Occipital lobe (tissue), 2 donors: ENCODE measurements around the gene ZNF182. TPM values are rescaled to one million over a fixed set of nuclear protein-coding genes. Genes with fewer than 3 reads are reported as not detected.
"Not testable (repeated sequence)": the region's sequence is repeated elsewhere in the genome, so short reads cannot be mapped to it uniquely, and the experiment has no call there.

Experiments
- DNase-seq: peaks from one replicate; lab custom pipeline; 2025; lab: John Stamatoyannopoulos, UW
- total RNA-seq: library from RNA; depleted of rRNA; stranded (reverse); fragments of >200 nt; gene quantifications from one replicate; pipeline ENCODE4 v1.2.3, GENCODE V29; 2014

ZNF182 gene
- total RNA-seq: 7.2 TPM

GRCh38 chrX:48003758-48004457, at the start of gene ZNF182:
Gene ZNF182, minus strand, starts transcription at chrX:48003989. Its CDS starts 1,380 bp downstream, at chrX:48002609.
- peak; percentile 73 for DNase-seq

GRCh38 chrX:48046846-48047245, 43.1 kb upstream of the ZNF182 start:
- DNase-seq: no peak

GRCh38 chrX:48045410-48046311, 41.9 kb upstream of the ZNF182 start:
- no peak for DNase-seq

DNA sequence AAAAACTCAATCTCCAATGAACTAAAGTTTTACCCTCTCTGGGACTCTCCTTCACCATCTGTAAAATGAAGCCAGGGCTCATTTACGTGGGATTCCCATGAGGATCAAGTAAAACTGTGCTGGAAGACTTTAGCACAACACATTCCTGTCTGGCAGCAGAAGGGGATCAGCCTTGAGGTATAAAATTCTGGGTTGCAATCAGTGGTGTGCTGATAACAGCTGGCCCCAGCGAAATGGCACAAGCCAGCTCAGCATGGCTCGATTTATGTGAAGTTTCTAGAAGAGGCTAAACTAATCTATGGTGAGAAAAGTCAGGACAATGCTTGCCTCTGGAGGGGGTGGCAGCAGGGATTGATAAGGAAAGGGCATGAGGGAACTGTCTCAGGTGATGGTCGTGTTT, 39.3 kb upstream of the ZNF182 start:
- DNase-seq: no peak

DNA sequence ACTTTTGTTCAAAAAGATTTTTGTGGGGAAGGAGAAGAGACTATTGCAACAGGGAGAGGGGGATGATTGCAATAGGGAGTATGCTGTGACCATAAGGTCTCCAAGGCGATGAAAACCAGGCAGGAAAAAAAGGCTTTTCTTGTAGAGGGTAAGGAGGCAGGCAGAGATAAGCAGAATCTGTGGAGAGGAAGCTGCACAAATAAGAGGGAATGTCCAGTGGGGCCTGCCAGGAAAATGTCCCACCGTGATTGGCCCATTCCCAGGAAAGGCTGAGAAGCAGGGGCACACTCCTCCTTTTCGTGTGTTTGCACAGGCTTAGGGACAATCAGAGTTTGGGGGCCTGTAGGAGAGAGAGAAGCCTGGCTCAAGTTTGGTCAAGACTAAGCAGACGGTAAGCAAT, 32.1 kb upstream of the ZNF182 start:
- no peak for DNase-seq

DNA sequence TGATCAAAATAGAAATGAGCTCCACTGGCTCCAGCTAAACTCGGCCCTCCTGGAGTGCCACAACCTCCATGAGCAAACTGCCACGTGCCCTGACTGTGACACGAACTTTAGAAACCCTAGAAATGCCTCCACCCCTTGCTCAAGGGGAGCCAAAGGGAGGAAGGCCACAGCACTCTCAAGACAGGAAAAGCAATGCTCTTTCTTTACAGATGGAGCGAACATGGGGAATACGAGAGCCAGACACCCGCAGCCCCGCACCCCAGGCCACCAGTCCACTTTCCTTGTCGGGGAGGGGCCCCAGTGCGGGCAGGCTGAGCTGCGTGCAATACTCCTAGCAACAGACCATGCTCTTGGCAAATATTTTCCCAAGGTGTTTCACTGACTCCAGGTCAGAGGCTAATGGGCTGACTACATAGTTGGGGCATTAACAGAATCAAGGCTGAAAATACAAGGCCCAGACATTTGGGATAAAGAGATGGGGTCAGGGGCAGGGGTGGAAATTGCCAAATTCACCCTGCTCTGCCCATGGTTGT, 26.9 kb upstream of the ZNF182 start:
- DNase-seq: not testable (repeated sequence)

DNA sequence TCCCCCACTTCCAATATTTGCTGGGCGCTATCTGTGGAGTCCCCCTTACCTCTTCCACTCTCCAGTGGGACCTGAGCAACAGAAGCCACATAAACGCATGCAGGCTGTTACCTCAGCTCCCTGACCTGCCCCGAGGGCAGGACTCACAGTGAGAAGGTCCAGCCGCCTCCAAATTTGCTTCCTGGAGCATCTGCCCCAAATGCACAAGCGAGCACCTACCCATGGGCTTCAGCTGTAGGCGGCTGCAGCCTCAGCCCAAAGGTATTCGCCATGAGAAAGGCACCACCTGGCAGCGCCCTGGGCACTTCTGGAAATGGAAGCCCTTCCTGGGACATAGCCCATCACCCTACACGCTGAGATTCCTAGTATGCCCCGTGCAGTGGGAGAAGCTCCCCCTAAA, 26.4 kb upstream of the ZNF182 start:
- no peak for DNase-seq

DNA sequence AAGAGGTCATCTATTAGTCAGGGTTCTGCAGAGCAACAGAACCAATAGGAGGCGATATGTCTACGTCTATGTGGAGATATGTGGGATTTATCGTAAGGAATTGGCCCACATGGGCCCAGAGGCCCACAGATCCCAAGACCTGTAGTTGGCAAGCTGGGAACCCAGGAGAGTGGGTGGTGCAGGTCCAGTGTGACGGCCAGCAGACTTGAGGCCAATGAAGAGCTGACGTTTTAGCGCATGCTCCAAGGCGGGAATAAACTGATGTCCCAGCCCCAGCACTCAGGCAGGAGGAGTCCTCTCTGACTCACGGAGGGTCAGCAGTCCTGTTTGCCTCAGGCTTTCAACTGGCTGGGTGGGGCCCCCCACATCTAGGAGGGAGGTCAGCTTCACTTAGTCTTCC, 24.3 kb upstream of the ZNF182 start:
- no peak for DNase-seq

GRCh38 chrX:48027545-48027944, 23.8 kb upstream of the ZNF182 start:
- DNase-seq: not testable (repeated sequence)

DNA sequence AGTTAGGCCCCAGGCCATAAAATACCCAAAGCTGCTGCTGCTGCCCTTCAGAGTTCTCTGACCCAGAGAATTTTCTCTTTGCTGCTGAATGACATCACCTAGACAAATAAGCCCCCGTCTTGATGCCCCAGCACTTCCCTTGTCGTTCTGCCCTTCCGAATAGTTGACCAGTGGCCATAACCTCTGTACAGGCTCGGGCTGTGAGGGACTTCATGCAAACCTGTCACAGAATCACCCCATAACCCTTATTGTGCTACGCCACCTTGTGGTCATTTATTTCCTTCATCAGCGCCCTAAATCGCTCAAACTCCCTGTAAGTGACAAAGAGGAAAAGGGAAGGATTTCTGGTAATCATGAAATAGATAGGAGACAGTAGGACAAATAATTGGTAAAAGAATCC, 21.8 kb upstream of the ZNF182 start:
- DNase-seq: no peak

GRCh38 chrX:48022738-48023137, 18.9 kb upstream of the ZNF182 start:
- DNase-seq: no peak

GRCh38 chrX:48022100-48022499, 18.3 kb upstream of the ZNF182 start:
- no peak for DNase-seq

GRCh38 chrX:48021026-48021900, 17.5 kb upstream of the ZNF182 start:
- DNase-seq: peak; percentile 69

DNA sequence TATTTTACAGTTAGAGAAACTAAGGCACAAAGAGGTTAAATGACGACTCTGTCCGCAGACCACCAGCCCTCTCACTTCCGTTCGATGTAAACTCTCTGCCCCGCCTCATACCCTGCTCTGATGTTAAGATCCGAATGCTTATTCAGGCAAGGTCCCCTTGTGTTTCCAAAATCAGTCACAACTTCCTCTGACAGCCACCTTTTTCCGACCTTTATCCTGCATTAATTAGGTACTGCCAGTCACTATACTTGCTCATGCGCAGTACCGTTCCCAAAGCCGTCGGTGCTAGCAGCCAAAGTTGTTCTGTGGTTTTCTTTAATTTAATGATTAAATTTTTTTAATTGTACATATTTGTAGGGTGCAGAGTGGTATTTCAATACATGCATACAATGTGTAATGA, 16.7 kb upstream of the ZNF182 start:
- not testable (repeated sequence) for DNase-seq

DNA sequence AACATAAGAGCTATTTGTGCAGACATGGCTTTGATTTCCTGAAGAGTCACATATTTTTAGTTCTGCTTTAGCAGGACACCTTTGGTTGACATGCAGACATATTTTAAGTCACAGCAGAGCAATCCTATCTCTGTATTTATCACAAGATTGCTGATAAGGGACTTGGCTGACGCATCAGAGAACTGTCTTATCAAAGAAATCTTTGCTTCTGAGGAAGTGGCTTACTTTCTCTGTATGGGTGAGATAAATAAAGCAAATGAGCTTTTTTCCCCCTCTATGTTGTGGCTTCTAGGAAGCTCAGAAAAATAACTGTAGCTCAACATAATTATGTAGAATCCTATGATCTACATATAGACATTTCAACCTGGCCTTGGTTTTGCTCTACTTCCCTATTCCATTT, 16.1 kb upstream of the ZNF182 start:
- not testable (repeated sequence) for DNase-seq

DNA sequence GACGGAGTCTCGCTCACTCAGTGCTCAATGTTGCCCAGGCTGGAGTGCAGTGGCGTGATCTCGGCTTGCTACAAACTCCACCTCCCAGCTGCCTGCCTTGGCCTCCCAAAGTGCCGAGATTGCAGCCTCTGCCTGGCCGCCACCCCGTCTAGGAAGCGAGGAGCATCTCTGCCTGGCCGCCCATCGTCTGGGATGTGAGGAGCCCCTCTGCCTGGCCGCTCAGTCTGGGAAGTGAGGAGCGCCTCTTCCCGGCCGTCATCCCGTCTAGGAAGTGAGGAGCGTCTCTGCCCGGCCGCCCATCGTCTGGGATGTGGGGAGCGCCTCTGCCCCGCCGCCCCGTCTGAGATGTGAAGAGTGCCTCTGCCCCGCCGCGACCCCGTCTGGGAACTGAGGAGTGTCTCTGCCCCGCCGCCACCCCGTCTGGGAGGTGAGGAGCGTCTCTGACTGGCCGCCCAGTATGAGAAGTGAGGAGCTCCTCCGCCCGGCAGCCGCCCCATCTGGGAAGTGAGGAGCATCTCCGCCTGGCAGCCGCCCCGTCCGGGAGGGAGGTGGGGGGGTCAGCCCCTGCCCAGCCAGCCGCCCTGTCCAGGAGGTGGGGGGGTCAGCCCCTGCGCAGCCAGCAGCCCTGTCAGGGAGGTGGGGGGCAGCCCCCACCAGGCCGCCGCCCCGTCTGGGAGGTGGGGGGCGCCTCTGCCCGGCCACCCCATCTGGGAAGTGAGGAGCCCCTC, 13.0 kb upstream of the ZNF182 start:
- DNase-seq: not testable (repeated sequence)

DNA sequence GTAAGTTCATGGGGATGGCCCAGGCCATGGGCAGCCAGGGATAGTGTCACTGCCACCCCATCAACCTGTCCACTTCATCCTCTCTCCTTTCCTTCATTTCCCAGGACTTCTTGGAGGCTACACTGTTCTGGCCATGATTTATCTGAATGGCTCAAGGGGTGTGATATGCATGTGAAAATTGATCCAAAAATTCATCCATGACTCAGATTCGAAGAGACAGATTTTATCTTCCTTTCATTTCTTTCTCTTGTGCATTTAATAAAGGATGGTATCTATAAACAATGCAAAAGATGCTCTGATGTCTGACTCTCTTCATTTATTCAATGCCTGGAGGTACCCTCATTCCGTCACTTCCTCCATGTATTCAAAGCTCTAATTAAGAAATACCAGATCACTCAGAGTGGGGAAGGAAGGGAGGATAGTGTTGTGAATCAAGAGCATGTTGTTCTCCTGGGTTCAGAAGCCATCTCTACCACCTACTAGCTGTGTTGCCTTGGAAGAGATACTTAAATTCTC, 5.7 kb upstream of the ZNF182 start:
- not testable (repeated sequence) for DNase-seq

DNA sequence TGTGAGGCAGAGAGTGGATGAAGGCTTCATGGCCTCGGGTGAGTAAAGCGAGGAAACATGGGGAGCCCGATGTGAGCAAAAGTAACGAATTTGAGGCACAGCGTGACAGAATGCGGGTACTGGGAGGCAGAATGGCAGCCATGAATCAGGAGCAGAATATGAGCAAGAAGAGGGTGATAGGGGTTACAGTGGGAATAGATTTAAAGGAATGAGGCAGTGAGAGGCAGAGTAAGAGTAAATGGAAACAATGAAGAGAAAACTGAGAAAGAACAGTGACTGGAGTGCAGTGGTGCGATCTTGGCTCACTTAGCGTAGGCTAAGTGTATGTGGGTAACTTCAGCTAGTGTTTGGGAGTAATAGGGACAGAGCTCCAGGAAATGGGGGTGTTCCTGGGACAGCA, 2.9 kb upstream of the ZNF182 start, which contains the start of gene SPACA5:
Gene SPACA5, plus strand, starts transcription at position 301 of the 400 bp plus-strand sequence. CDS start 815 bp downstream, outside the sequence.
- DNase-seq: not testable (repeated sequence)

GRCh38 chrX:48003367-48003757, 427 bp downstream of the ZNF182 start:
- DNase-seq: no peak

- DNase-seq: no peak
Observed at GRCh38 chrX:48002929-48003328, 860 bp downstream of the ZNF182 start.
